ENCODE results near the gene CTDP1.

Gene CTDP1

GRCh38 chr18:79679552-79680099 lies at the start of gene CTDP1:
TSS of gene CTDP1 (plus strand) at chr18:79679803. CDS start at chr18:79679948, 145 bp downstream.
- peak; percentile 72 to 83 (median 80) for DNase-seq (ENCODE audit: low read depth in 4 of 4, low spot score in 1 of 4)

- DNase-seq (ENCODE audit: low read depth in 4 of 4, low spot score in 1 of 4): no peak
Observed at GRCh38 chr18:79630281-79631095, 49.1 kb upstream of the CTDP1 start.

GRCh38 chr18:79631096-79631507 lies 48.5 kb upstream of the CTDP1 start:
- no peak for DNase-seq (ENCODE audit: low read depth in 4 of 4, low spot score in 1 of 4)

GRCh38 chr18:79631761-79632446 lies 47.7 kb upstream of the CTDP1 start:
- DNase-seq (ENCODE audit: low read depth in 4 of 4, low spot score in 1 of 4): no peak

GRCh38 chr18:79632765-79633164 lies 46.8 kb upstream of the CTDP1 start:
- no peak for DNase-seq (ENCODE audit: low read depth in 4 of 4, low spot score in 1 of 4)

- DNase-seq (ENCODE audit: low read depth in 4 of 4, low spot score in 1 of 4): no peak
Observed at GRCh38 chr18:79634186-79634585, 45.4 kb upstream of the CTDP1 start.

- no peak for DNase-seq (ENCODE audit: low read depth in 4 of 4, low spot score in 1 of 4)
Observed at GRCh38 chr18:79634593-79635426, 44.8 kb upstream of the CTDP1 start.

GRCh38 chr18:79635427-79635726 lies 44.2 kb upstream of the CTDP1 start:
- no peak for DNase-seq (ENCODE audit: low read depth in 4 of 4, low spot score in 1 of 4)

- DNase-seq (ENCODE audit: low read depth in 4 of 4, low spot score in 1 of 4): no peak
Observed at GRCh38 chr18:79637181-79637920, 42.3 kb upstream of the CTDP1 start.

- DNase-seq (ENCODE audit: low read depth in 4 of 4, low spot score in 1 of 4): no peak
Observed at GRCh38 chr18:79637921-79638909, 41.4 kb upstream of the CTDP1 start.

GRCh38 chr18:79639072-79639829 lies 40.4 kb upstream of the CTDP1 start:
- DNase-seq (ENCODE audit: low read depth in 4 of 4, low spot score in 1 of 4): no peak

GRCh38 chr18:79640064-79640672 lies 39.4 kb upstream of the CTDP1 start:
- DNase-seq (ENCODE audit: low read depth in 4 of 4, low spot score in 1 of 4): no peak

GRCh38 chr18:79640875-79641274 lies 38.7 kb upstream of the CTDP1 start:
- DNase-seq (ENCODE audit: low read depth in 4 of 4, low spot score in 1 of 4): no peak

GRCh38 chr18:79641722-79642497 lies 37.7 kb upstream of the CTDP1 start:
- no peak for DNase-seq (ENCODE audit: low read depth in 4 of 4, low spot score in 1 of 4)

GRCh38 chr18:79642626-79643025 lies 37.0 kb upstream of the CTDP1 start:
- no peak for DNase-seq (ENCODE audit: low read depth in 4 of 4, low spot score in 1 of 4)

GRCh38 chr18:79643054-79643984 lies 36.3 kb upstream of the CTDP1 start:
- DNase-seq (ENCODE audit: low read depth in 4 of 4, low spot score in 1 of 4): no peak

Measured in stimulated activated CD4-positive, alpha-beta T cell treated with anti-CD3 and anti-CD28 coated beads, Interleukin-1b, Interleukin-23, amount 100 ng/mL, for 24 hours (primary cell).